ENCODE data around the gene PLPP1.

DNA sequence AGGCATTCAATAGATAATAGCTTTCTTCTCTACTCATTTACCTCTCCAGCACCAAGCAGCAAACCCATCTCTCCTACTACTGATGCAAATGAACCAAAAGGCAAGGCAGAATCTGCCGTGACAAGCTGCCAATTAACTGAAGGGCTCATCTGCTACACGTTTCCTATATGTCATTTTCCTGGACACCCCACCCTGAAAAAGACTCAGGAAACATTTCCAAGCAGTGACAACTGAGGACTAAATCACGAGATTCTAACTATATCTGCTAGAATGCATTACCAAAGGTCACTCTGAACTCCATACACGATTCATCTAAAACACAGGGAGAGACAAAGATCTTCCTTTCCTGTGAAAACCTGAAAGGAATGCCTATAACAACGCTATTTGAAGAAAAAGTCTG lies 12.9 kb downstream of the PLPP1 start:
- TF ChIP-seq, protein P1, sequence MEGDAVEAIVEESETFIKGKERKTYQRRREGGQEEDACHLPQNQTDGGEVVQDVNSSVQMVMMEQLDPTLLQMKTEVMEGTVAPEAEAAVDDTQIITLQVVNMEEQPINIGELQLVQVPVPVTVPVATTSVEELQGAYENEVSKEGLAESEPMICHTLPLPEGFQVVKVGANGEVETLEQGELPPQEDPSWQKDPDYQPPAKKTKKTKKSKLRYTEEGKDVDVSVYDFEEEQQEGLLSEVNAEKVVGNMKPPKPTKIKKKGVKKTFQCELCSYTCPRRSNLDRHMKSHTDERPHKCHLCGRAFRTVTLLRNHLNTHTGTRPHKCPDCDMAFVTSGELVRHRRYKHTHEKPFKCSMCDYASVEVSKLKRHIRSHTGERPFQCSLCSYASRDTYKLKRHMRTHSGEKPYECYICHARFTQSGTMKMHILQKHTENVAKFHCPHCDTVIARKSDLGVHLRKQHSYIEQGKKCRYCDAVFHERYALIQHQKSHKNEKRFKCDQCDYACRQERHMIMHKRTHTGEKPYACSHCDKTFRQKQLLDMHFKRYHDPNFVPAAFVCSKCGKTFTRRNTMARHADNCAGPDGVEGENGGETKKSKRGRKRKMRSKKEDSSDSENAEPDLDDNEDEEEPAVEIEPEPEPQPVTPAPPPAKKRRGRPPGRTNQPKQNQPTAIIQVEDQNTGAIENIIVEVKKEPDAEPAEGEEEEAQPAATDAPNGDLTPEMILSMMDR (IDR thresholded peaks at IDR 0.05; ENCODE audit: insufficient read depth, low read length): no peak
- TF ChIP-seq POLR2AphosphoS5 (IDR thresholded peaks at IDR 0.05; ENCODE audit: low read depth) (no peak), GABPA (IDR thresholded peaks at IDR 0.05; ENCODE audit: low read depth) (no peak), SPI1 (IDR thresholded peaks at IDR 0.05; ENCODE audit: borderline replicate concordance, low read depth) (no peak)
- TF ChIP-seq, protein P2, sequence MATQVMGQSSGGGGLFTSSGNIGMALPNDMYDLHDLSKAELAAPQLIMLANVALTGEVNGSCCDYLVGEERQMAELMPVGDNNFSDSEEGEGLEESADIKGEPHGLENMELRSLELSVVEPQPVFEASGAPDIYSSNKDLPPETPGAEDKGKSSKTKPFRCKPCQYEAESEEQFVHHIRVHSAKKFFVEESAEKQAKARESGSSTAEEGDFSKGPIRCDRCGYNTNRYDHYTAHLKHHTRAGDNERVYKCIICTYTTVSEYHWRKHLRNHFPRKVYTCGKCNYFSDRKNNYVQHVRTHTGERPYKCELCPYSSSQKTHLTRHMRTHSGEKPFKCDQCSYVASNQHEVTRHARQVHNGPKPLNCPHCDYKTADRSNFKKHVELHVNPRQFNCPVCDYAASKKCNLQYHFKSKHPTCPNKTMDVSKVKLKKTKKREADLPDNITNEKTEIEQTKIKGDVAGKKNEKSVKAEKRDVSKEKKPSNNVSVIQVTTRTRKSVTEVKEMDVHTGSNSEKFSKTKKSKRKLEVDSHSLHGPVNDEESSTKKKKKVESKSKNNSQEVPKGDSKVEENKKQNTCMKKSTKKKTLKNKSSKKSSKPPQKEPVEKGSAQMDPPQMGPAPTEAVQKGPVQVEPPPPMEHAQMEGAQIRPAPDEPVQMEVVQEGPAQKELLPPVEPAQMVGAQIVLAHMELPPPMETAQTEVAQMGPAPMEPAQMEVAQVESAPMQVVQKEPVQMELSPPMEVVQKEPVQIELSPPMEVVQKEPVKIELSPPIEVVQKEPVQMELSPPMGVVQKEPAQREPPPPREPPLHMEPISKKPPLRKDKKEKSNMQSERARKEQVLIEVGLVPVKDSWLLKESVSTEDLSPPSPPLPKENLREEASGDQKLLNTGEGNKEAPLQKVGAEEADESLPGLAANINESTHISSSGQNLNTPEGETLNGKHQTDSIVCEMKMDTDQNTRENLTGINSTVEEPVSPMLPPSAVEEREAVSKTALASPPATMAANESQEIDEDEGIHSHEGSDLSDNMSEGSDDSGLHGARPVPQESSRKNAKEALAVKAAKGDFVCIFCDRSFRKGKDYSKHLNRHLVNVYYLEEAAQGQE (IDR thresholded peaks at IDR 0.05; ENCODE audit: insufficient replicate concordance, low read depth): no peak
